Psoas muscle (tissue), 8 donors: ENCODE data around the gene UBE2L3. TPM values are rescaled to one million over a fixed set of nuclear protein-coding genes. Genes with fewer than 3 reads are reported as not detected.
"Not testable (repeated sequence)": the region's sequence is repeated elsewhere in the genome, so short reads cannot be mapped to it uniquely, and the experiment has no call there.

ENCODE experiments used
- ATAC-seq, 4 donors: fragments of 200-7000 bp; cut with Tn5 transposase; one replicate each; pipeline ENCODE4 v1.9.1; 2020; ENCODE audit warnings: moderate library complexity in 3 of 4, mild to moderate bottlenecking in 2 of 4
- DNase-seq, 2 donors: peaks; one replicate each; pipeline ENCODE4 v3.0.0-alpha.2; 2020
- H3K27ac ChIP-seq: fragments of 200-600 bp; one replicate; pipeline ENCODE4 v1.8.0; 2022
- H3K27me3 ChIP-seq, 3 donors: fragments of 200-600 bp in 1 of 3; one replicate each; pipeline versions ENCODE4 v1.6.1 to v1.8.0; 2013 to 2022; ENCODE audit warnings: low read length in 2 of 3, mild to moderate bottlenecking in 2 of 3, moderate library complexity in 1 of 3; ENCODE audit not compliant: insufficient read depth in 3 of 3
- H3K36me3 ChIP-seq, 2 donors: fragments of 200-600 bp in 1 of 2; one replicate each; pipeline versions ENCODE4 v1.6.1 to v1.8.0; 2013 to 2022; ENCODE audit warnings: low read depth in 1 of 2, mild to moderate bottlenecking in 1 of 2, moderate library complexity in 1 of 2; ENCODE audit not compliant: insufficient read depth in 1 of 2
- H3K4me1 ChIP-seq: fragments of 200-600 bp; one replicate; pipeline ENCODE4 v1.8.0; 2022
- H3K4me3 ChIP-seq: fragments of 200-600 bp; one replicate; pipeline ENCODE4 v1.8.0; 2022; ENCODE audit warnings: mild to moderate bottlenecking
- H3K9me3 ChIP-seq: fragments of 200-600 bp; one replicate; pipeline ENCODE4 v1.8.0; 2022
- WGBS, 3 donors: extraction: QIAGEN DNeasy Blood & Tissue Kit; methylation state at CpG; one replicate each; pipeline versions ENCODE4 v1.1.6 to v1.1.7; 2013; 5-methylcytosine and 5-hydroxymethylcytosine counted together
- intact Hi-C, 2 donors: fragments of 100-400 bp; cut with DNase I; formaldehyde crosslinking; loops; one replicate each; pipeline versions ENCODE4 v1.11.0 to v1.14.2; 2022
- polyA plus RNA-seq, 3 donors: library from polyadenylated mRNA; stranded (reverse); fragments of 200-250 nt; gene quantifications; one replicate each; pipeline ENCODE4 v1.2.3, GENCODE V29; 2013
- total RNA-seq, 4 donors: library from RNA; stranded (reverse); fragmentation: NEBNext Ultra II Directional in 2 of 4; extraction: Animal tissue kit (Norgen Biotek cat#: 25700) in 2 of 4; gene quantifications; one replicate each; pipeline versions ENCODE4 v1.2.1 to v1.2.4, GENCODE V29; 2021 to 2023
- TF ChIP-seq, protein P1 (sequence below): fragments of 200-600 bp; IDR thresholded peaks from one replicate; pipeline ENCODE4 v1.8.0; 2022; ENCODE audit warnings: antibody characterized with exemption
- donor health status: healthy with polysubstance abuse.
- donor health status: DM: no; HTN: no; CAD: no; lungs with moderate emphysema.
- donor health status: Bipolar disorder and iron deficiency.
- donor health status: healthy.
- donor health status: DM: yes; HTN: yes; CAD: no.
- donor health status: DM: no; HTN: no; CAD: no.
- donor health status: DM: no; HTN: no; CAD: no.
- donor health status: DM: yes; HTN: yes; CAD: no.

The UBE2L3 gene
- total and polyA plus RNA-seq, 7 donors: 44.9 to 144 (median 56.7) TPM

DNA sequence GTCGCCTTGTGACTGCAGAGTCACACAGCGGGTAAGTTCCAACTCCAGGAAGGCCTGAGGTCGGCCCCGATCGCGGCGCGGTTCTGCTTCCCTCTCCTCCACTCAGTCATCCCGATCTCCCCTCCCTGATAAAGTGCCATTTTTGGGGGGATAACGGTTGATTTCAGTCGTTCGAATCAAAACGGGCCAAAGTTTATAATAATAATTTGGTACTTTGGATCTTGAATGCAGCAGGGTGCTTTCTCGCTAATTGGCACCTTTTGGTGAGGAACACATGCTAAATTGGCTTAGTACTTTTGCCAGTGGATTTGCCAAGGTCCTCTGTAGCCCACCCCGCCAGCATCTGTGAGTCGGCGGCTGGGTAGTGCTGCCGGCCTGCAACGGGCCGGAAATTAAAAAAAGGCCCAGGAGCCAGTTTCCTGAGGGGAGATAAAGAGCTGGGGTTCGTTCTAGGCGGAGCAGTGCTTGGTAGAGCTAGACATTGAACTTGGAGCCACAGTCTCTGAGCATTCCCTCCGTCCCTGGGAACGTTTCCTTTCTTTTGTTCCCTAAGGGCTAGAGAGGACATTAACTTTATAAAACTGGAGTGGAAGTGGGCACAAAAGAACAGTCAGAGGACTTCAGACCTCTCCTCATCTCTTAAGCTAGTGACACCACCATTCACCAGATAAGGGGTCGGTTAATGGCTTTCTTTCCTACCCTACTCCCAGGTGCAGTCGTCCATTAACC lies 997 bp downstream of the UBE2L3 start:
- intact Hi-C loops: loop anchor here in 1 of 2 donors (2.0 kb wide), 1 partner anchor 56 kb away; no protein-coding TSS in a partner anchor
- H3K36me3 ChIP-seq: no peaks in the 10 kb centered on the region
- TF ChIP-seq, protein P1, sequence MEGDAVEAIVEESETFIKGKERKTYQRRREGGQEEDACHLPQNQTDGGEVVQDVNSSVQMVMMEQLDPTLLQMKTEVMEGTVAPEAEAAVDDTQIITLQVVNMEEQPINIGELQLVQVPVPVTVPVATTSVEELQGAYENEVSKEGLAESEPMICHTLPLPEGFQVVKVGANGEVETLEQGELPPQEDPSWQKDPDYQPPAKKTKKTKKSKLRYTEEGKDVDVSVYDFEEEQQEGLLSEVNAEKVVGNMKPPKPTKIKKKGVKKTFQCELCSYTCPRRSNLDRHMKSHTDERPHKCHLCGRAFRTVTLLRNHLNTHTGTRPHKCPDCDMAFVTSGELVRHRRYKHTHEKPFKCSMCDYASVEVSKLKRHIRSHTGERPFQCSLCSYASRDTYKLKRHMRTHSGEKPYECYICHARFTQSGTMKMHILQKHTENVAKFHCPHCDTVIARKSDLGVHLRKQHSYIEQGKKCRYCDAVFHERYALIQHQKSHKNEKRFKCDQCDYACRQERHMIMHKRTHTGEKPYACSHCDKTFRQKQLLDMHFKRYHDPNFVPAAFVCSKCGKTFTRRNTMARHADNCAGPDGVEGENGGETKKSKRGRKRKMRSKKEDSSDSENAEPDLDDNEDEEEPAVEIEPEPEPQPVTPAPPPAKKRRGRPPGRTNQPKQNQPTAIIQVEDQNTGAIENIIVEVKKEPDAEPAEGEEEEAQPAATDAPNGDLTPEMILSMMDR: no peak
- peak overlapping the region; percentile 96 for H3K27ac ChIP-seq
- H3K4me1 ChIP-seq: peaks cover 36% of the 10 kb centered on the region
- H3K27me3 ChIP-seq: no peaks in the 10 kb centered on the region
- no peaks in the 10 kb centered on the region for H3K9me3 ChIP-seq
- H3K4me3 ChIP-seq: peak overlapping the region; percentile 94
- peak in 1 of 2 donors; percentile 64 for DNase-seq
- WGBS, 3 donors: 2 to 4% (median 3%) methylated on average over 26 of the region's 26 CpGs
- peak; percentile 37 to 64 (median 50) for ATAC-seq

DNA sequence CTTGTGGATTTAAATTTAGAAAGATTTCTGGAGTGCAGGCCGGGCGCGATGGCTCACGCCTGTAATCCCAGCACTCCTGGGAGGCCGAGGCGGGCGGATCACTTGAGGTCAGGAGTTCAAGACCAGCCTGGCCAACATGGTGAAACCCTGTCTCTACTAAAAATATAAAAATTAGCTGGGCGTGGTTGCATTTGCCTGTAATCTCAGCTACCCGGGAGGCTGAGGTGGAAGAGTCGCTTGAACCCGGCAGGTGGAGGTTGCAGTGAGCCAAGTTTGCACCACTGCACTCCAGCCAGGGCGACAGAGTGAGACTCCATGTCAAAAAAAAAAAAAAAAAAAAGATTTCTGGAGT lies 1.5 kb downstream of the UBE2L3 start:
- H3K36me3 ChIP-seq, DNase-seq, H3K9me3 ChIP-seq, H3K27me3 ChIP-seq: not testable (repeated sequence)
- Histone ChIP-seq H3K4me1 (peaks cover 41% of the 10 kb centered on the region), H3K4me3 (peak overlapping the region; percentile 94), H3K27ac (peak overlapping the region; percentile 96)
- peak in 1 of 4 donors; percentile 29 for ATAC-seq
- intact Hi-C loops: loop anchor here in 1 of 2 donors (2.0 kb wide), 1 partner anchor 56 kb away; no protein-coding TSS in a partner anchor
- WGBS, 3 donors: 15 to 22% (median 19%) methylated on average over 12 of the region's 12 CpGs

DNA sequence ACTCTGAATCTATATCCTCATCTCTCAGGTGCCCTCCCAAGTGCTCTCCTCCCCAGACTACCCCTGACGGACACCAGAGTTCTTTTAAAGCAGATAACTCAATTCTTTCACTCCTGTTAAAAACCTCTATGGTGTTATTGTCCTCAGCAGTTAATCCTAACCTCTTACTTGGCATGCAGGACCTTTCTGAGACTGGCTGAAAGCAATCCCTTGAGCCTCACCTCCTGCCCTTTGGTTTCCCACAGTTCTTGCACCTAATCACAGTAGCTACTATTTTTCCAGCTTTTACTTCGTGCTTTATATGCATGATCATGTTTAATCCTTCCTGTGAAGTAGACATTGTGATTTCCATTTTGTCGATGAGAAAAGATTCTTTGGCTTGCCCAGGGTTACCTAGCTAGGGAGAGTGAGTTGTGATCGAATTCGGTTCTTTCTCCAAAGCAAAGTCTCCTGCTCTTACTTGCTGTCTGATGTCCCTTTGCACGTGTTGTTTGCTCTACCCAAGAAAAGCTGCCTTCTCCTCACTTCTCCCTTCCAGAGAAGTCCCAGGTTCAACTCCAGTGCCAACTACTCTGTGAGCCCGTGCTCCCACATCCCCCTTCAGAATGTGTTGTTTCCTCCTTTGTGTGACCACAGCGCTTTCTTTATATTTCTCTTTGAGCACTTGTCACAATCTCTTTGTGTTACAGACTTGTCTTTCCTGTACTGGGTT lies 2.1 kb downstream of the UBE2L3 start:
- TF ChIP-seq, protein P1: no peak
- Histone ChIP-seq H3K36me3 (no peaks in the 10 kb centered on the region), H3K4me1 (peaks cover 47% of the 10 kb centered on the region), H3K27me3 (no peaks in the 10 kb centered on the region), H3K27ac (no peak overlapping the region), H3K4me3 (peak overlapping the region; percentile 94), H3K9me3 (no peaks in the 10 kb centered on the region)
- intact Hi-C loops: loop anchor here in 1 of 2 donors (2.0 kb wide), 1 partner anchor 55 kb away; no protein-coding TSS in a partner anchor
- DNase-seq: no peak
- WGBS, 3 donors: 60 to 72% (median 61%) methylated on average over 8 of the region's 8 CpGs
- ATAC-seq: no peak

- ATAC-seq (no peak), DNase-seq (no peak)
- TF ChIP-seq, protein P1: no peak
- H3K9me3 ChIP-seq: no peaks in the 10 kb centered on the region
- WGBS, 3 donors: 40 to 52% (median 40%) methylated on average over 4 of the region's 4 CpGs
- H3K36me3 ChIP-seq: no peaks in the 10 kb centered on the region
- peaks cover 51% of the 10 kb centered on the region for H3K4me1 ChIP-seq
- intact Hi-C loops: no loop called here
- no peak overlapping the region for H3K4me3 ChIP-seq
- H3K27me3 ChIP-seq: no peaks in the 10 kb centered on the region
- no peak overlapping the region for H3K27ac ChIP-seq
These were observed 2.9 kb downstream of the UBE2L3 start for GRCh38 chr22:21570398-21570797.

DNA sequence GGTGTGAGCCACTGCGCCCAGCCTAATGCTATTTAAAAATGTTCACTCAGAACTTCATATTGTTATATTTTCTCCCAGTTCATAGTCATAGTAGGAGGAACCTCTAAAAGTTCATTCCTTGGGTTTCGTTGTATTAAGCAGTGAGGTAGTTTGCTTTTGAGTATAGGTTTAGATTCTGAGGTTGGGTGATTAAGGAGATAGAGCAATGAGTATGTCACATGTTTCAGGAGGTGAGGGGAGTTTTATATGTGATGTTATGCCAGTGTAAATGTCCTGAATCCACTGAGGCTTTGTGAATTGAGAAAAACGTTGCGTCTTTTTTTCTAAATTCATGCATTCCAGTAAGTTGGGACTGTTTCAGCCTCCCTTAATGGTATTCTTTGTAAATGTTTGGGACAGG lies 4.2 kb downstream of the UBE2L3 start:
- no peak overlapping the region for H3K27ac ChIP-seq
- H3K36me3 ChIP-seq: no peaks in the 10 kb centered on the region
- TF ChIP-seq, protein P1: no peak
- no peak overlapping the region for H3K4me3 ChIP-seq
- ATAC-seq: no peak
- H3K9me3 ChIP-seq: no peaks in the 10 kb centered on the region
- H3K27me3 ChIP-seq: no peaks in the 10 kb centered on the region
- H3K4me1 ChIP-seq: peaks cover 51% of the 10 kb centered on the region
- intact Hi-C loops: no loop called here
- WGBS, 3 donors: 80 to 91% (median 86%) methylated on average over 4 of the region's 4 CpGs
- no peak for DNase-seq
